ENCODE measurements around the gene PELI2. TPM values are rescaled to one million over a fixed set of nuclear protein-coding genes. Genes with fewer than 3 reads are reported as not detected.

The PELI2 gene
- total RNA-seq, 2 donors from 2014 or later = 2.0 to 3.2 TPM

DNA sequence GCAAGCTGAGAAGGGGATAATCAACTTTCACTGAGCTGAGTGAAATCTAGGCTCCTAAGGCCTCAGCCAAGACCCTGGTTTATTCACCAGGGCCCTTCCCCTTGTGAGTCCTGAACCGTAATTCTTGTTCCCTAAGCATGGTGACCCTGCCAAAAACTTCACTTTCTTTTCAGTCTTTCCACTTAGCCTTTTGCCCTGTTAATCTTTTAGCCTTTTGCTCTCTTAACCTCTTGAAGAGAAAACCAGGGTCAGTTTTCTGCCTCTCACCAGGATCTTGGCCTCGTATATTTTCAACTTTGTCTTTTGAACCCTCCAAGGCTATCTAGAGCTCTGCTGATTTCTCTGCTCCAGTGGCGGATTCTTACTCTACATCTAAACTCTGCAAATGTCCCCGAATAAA lies 191.0 kb downstream of the PELI2 start:
- H3K27ac Mint-ChIP-seq = no peak overlapping the region

DNA sequence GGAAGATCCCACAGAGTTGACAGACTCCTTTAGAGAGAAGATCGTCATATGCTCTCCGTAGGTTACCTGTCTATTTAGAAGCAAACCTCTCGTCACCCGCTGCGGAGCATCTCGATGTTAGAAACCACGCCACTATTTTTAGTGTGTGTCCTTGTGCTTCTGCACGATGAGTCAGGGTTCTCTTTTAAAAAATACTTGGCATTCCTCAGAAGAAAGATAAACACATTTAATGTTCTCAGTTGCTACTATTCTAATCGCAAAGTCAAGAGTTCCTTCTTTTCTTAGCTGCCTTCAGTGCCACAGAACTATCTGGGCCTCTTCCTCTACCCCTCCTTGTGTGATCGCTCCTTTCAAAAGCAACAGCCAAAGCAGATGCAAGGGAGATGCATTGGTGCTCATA lies 192.4 kb downstream of the PELI2 start:
- Mint-ChIP-seq H3K9me3 (peaks cover 0 to 7% of the 10 kb centered on the region in 2 donors), H3K36me3 (peaks cover 0 to 6% of the 10 kb centered on the region in 2 donors), H3K27ac (no peak overlapping the region)
- ATAC-seq = no peak
- DNase-seq (ENCODE audit: low spot score in 2 of 2) = no peak

More for the DNA sequence above, 191.0 kb downstream of the PELI2 start:
- Mint-ChIP-seq H3K36me3 (no peaks in the 10 kb centered on the region), H3K9me3 (peaks cover 0 to 4% of the 10 kb centered on the region in 2 donors)
- no peak for DNase-seq (ENCODE audit: low spot score in 2 of 2)
- ATAC-seq = no peak

DNA sequence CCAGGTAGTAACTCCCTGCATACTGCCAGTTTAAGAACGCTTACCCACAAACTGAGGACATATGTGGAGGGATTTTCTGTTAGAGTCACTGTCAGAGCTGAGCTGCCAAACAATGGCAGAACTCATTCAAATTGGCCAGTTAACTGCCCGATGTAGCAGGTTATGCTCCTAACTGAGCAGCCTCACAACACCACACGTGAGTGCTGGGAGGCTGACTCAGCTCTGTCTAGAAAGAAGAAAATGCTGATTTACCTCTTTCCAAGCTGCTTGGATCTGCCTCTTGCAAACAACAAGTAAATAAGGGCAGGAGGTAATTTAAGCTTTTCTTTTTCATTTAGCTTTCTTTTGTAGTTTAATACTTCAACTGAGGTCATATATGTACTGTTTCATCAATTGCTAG lies 195.6 kb downstream of the PELI2 start:
- DNase-seq (ENCODE audit: low spot score in 2 of 2) (no peak), ATAC-seq (no peak)
- H3K36me3 Mint-ChIP-seq = peaks cover 0 to 12% of the 10 kb centered on the region in 2 donors
- peaks cover 0 to 7% of the 10 kb centered on the region in 2 donors for H3K9me3 Mint-ChIP-seq
- no peak overlapping the region for H3K27ac Mint-ChIP-seq

DNA sequence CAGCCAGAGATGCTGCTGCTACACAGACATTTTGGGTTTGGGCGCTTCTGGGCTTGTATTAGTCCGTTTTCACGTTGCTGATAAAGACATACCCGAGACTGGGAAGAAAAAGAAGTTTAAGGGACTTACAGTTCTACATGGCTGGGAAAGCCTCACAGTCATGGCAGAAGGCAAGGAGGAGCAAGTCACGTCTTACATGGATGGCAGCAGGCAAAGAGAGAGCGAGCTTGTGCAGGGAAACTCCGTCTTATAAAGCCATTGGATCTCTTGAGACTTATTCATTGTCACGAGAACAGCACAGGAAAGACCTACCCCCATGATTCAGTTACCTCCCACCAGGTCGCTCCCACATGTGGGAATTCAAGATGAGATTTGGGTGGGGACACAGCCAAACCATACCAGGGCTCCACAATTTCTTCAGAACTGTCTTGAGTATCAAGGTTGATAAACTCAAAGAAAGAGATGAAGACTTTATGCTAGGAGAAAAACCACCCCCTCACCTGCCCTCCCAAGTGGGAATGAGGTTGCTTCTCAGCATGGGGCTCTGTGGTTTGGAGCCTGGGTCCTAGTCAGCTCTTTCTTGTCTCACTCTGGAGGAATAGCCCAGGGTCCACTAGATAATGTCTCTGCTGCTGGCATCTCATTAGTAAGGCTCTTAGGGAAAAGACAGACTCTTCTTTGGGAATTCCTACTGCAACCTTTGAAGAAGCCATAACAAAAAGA lies 200.3 kb downstream of the PELI2 start:
- Mint-ChIP-seq H3K36me3 (peaks cover 0 to 12% of the 10 kb centered on the region in 2 donors), H3K9me3 (peaks cover 3 to 8% of the 10 kb centered on the region in 2 donors), H3K27ac (no peak overlapping the region)
- ATAC-seq (no peak), DNase-seq (ENCODE audit: low spot score in 2 of 2) (no peak)

DNA sequence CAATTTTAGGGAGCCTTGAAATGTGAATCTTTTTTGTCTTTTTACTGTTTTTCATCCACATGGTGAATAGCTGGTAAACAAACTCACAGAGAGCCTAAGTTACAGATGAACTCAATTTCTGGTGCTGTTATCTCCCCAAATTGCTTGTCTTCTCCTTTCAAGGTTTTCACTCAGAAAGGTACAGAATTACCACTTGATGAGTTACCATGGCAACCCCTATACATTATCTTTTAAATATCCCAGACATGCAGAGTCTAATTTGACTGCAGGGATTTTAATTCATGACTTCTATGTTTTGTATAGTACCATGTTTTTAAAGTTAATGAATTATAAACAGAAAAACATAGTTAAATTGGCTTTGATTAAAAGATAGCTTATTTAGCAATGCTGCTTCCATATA lies 203.7 kb downstream of the PELI2 start:
- Mint-ChIP-seq H3K9me3 (peaks cover 0 to 8% of the 10 kb centered on the region in 2 donors), H3K27ac (no peak overlapping the region), H3K36me3 (peaks cover 0 to 6% of the 10 kb centered on the region in 2 donors)
- no peak for DNase-seq (ENCODE audit: low spot score in 2 of 2)
- ATAC-seq = no peak

DNA sequence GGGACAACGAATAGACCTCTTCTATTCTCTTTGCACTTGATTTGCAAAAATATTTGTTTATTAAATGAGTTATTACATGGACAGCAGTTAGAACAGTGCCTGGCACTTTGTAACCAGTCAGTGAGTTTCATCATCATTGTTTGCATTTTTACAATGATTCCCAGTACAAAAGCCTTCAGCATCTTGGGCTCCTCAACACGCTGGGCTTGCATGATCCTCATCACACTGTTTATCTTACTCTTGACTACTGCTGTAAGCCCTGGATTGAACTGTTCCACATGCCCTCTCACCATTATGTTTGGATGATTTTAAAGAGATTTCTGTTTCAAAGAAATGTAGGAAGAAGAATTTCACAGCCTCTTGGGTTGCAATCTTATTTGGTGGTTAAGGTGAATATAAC lies 204.3 kb downstream of the PELI2 start:
- peaks cover 0 to 8% of the 10 kb centered on the region in 2 donors for H3K9me3 Mint-ChIP-seq
- H3K27ac Mint-ChIP-seq = peak overlapping the region in 1 of 2 donors; percentile 36
- peaks cover 0 to 6% of the 10 kb centered on the region in 2 donors for H3K36me3 Mint-ChIP-seq
- DNase-seq (ENCODE audit: low spot score in 2 of 2) = no peak
- ATAC-seq = no peak

DNA sequence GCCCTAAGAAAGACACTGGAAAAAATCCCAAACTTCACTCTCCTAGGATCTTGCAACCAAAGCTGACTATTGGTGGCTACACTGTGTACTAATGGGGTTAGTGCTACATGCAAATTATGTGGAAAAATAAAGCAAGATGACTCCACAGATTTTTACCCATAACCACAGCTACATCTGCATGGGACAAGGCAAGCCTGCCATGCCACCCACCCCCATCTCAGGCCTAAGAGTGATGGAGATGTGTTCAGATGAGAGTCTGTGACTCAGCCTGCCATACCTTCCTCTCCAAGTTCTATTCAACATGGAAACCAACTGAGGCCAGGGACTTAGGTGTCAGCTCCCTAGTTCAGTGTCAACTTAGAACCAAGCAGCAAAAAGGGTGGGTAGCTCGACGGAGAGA lies 206.2 kb downstream of the PELI2 start:
- DNase-seq (ENCODE audit: low spot score in 2 of 2) (no peak), ATAC-seq (no peak)
- no peaks in the 10 kb centered on the region for H3K36me3 Mint-ChIP-seq
- no peak overlapping the region for H3K27ac Mint-ChIP-seq
- H3K9me3 Mint-ChIP-seq = peaks cover 0 to 8% of the 10 kb centered on the region in 2 donors

DNA sequence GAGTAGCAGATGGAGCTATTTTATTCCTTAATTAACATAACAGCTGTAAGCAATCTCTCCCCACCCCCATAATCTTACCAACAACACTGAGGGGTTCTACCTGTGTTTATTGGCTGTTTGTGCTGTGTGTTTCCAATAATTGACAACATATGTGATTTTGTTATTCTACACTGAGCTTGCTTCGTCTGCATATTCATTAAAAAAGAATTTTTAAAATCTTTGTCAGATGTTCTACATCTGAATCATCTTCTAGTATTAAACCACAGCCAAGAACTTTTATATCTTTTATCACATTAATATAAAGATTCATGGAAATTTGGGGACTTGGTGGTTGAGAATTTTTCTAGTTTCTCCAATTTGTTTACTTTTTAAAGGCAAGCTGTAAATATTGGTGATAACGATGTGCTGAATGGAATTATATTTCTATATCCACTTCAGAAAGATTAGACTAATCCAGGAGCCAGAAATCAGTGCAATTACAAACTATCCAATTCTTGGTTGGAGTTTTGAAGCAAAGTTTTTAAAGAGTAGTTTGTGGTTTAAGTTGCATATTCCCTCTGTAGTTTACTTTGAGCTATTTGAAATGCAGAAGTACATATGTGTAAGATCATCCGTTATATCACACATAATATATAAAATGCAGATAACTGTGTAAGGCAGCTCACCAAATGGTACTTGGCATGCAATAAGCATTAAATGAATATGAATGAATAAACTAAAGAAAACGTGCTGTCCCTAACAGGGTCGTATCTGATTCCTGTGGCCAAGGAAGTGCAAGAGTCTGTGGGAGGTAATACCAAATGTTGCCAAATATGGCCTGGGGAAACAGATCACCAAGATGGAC lies 206.9 kb downstream of the PELI2 start:
- no peak overlapping the region for H3K27ac Mint-ChIP-seq
- no peak for DNase-seq (ENCODE audit: low spot score in 2 of 2)
- no peaks in the 10 kb centered on the region for H3K36me3 Mint-ChIP-seq
- peaks cover 0 to 1% of the 10 kb centered on the region in 2 donors for H3K9me3 Mint-ChIP-seq
- no peak for ATAC-seq

DNA sequence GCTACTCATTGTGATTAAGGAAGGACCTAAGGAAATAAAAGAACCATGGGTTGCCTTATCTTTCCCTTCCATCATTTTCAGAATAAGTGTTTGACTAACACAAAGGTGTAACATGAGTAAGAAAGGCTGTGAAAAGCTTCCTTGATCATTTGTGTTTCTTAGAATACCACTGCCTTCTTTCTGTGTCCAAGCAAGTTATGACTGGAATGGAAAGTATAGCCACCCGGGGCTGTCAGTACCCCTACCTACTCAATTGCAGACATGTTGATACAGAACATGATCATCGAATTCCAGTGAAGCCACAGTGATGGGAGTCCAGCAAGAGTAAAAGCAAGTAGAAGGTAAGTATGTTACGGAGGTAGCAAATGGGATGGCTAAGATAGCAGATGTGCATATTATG lies 209.8 kb downstream of the PELI2 start:
- H3K36me3 Mint-ChIP-seq = no peaks in the 10 kb centered on the region
- ATAC-seq (peak in 1 of 2 donors; percentile 43), DNase-seq (ENCODE audit: low spot score in 2 of 2) (no peak)
- no peaks in the 10 kb centered on the region for H3K9me3 Mint-ChIP-seq
- H3K27ac Mint-ChIP-seq = no peak overlapping the region

DNA sequence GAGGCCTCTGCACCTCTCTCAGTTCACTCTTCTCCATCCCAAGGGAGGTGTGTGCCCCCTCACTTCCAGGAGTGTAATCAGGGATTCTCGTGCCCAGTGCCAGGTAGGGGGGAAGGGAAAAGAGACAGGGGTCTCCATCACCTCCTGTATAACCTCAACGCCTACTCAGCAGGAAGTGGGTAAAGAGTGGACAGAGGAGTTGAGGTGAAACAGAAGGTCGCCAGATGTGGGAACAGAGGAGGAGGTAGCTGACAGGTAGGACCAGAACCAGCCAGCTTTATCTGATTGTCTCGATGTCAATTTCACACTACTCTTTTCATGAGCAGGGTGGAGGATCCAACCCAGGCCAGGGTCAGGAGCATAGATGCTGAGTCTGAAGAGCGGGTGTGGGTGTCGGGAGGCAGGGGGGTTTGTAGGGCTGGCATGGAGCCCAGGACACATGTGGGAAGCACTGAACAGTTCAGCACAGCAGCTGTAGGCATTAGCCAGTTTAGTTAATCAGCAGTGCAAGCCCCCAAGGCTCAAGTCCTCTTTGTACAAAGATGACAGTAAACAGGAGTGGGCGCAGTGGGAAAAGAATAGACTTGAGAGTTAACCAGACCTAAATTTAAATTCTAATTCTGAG lies 213.5 kb downstream of the PELI2 start:
- Mint-ChIP-seq H3K9me3 (no peaks in the 10 kb centered on the region), H3K36me3 (no peaks in the 10 kb centered on the region), H3K27ac (peak overlapping the region in 1 of 2 donors; percentile 84)
- DNase-seq (ENCODE audit: low spot score in 2 of 2) = no peak
- no peak for ATAC-seq

DNA sequence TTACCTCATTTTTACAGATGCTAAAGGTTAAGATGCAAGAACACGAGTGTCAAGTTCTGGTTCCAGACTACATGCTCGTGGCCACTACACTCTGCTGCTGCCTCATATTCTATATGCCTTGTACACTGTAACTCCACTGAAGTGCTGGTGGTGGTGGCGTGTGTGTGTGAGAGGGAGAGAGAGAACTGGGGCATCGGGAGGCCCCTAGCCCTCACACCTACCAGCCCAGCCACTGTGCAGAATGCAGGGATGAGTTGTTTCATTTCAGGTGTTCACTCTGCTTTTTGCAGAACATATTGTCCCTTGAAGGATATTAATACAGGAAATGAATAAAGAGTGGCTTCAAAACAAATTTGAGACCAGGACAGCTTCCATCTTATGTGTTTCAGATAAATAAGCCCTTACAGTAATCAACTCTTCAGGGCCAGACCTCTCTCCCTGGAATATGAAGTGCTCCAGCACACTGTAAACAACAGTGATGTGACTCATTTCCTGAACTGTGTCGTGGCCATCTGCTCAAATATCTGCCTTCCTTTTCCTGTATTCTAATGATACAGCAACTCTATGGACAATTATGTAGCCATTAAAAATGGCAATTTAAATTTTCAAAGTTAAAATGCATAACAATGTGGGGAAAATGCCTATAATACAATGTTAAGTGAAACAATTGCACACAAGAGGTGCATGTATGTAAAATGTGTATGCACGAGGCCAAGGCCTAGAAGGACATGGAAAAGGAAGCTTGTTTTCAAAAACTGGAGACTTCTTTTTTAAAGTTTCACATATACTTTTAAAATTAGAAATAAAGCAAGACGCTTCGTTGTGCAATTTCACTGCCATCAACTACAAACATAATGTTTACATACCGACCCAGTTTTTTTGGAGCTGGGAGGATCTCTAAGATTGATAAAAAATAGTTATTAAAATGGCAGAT lies 215.4 kb downstream of the PELI2 start:
- no peak for ATAC-seq
- H3K27ac Mint-ChIP-seq = peak overlapping the region in 1 of 2 donors; percentile 6

DNA sequence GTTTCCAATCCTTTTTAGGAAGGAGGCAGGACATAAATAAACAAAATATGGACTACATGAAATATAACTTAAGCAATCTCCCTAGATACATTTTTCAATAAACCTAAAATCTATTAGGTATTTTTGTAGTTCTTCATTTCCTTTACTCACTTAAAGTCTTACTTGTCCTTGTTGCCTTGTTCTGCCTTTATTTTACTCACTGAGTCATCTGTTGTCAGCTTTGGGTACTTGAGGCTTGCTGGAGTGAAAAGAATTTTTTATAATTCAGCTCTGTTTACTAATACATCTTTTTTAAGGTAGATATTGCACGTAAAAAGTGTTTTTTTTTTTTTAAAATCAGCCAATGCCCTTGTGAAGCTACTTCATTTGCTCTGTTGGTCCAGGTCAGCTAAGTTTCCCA lies 216.2 kb downstream of the PELI2 start:
- no peaks in the 10 kb centered on the region for H3K36me3 Mint-ChIP-seq
- no peak for ATAC-seq
- H3K27ac Mint-ChIP-seq = no peak overlapping the region
- no peak for DNase-seq (ENCODE audit: low spot score in 2 of 2)
- H3K9me3 Mint-ChIP-seq = no peaks in the 10 kb centered on the region

More for the DNA sequence above, 215.4 kb downstream of the PELI2 start:
- Mint-ChIP-seq H3K36me3 (no peaks in the 10 kb centered on the region), H3K9me3 (no peaks in the 10 kb centered on the region)
- DNase-seq (ENCODE audit: low spot score in 2 of 2) = no peak

DNA sequence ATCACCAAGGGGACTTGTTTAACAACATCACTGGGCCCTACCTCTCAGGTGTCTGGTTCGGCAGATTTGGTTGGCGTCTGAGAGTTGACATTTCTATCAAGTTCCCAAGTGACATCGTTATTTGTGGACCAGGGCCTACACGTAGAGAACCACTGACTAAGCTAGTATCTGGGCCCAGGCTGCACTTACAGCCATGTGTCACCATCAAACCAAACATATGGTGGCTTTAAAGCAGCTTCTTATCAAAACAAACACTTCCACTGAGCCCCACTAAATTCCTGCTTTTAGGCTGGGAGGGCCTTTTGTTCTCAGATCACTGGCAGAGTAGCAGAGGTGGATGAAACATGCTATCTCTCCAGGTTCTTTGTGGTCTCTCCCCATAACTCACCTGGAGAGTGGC lies 220.5 kb downstream of the PELI2 start:
- no peak for ATAC-seq

DNA sequence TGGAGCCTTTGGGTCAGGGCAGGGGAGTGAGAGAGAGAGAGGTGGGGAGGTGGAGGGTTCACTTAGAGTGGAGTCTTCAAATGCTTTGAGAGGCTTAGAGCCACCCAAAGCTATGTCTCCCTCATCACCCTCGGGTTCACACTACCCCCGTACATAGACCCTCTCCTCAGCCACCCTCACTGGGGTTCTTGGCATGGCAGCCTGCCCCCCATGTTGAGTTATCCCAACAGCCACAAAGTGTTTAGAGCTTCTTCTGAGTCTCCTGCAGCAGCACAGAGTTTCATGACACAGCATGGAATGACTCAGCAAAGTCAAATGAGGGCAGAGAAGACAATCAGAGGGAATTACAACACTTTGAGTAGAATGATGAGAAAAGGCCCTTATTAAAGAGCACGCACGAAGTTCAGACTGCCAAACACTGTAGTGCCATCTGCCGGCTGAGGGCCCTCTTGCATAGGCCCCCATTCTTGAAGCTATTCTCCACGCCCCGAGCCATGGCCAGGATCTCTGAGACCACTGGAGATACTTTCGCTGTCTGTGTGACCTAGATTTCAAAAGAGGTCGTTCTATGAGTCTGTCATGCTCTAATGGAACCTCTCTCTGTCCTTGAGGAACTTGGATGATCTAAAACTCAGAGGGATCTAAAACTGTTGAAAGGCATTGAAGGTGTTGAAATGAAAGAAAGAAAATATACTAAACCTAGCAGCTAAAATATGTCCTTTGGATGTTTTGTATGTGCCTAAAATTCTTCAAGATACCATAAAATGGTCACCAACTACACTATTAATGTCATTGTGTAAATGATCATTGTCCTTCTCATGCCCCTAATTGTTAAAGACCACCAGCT lies 221.9 kb downstream of the PELI2 start:
- H3K36me3 Mint-ChIP-seq = no peaks in the 10 kb centered on the region
- no peaks in the 10 kb centered on the region for H3K9me3 Mint-ChIP-seq
- DNase-seq (ENCODE audit: low spot score in 2 of 2) (peak in 1 of 2 donors; percentile 49), ATAC-seq (peak; percentile 49 to 80)
- no peak overlapping the region for H3K27ac Mint-ChIP-seq

More for the DNA sequence above, 220.5 kb downstream of the PELI2 start:
- Mint-ChIP-seq H3K36me3 (no peaks in the 10 kb centered on the region), H3K9me3 (no peaks in the 10 kb centered on the region), H3K27ac (no peak overlapping the region)
- DNase-seq (ENCODE audit: low spot score in 2 of 2) = no peak

DNA sequence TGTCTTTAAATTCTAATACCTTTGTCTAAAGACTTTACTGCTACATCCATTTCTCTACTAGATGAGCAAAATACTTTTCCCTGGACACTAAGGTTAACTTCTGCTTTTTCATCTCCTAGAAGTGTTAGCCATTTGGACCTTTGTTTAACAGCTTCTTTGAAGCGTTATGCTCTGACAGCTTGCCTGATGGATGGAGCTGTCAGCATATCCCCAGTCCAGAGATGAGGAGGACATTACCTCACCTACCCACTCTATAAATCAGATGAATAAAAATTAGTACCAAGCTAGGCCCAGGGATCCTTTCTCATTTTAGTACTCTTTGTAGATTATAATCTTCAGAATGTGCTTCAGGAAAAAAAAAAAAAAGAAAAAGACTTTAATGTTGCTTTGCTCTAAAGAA lies 222.7 kb downstream of the PELI2 start:
- Mint-ChIP-seq H3K36me3 (no peaks in the 10 kb centered on the region), H3K9me3 (no peaks in the 10 kb centered on the region), H3K27ac (no peak overlapping the region)
- no peak for DNase-seq (ENCODE audit: low spot score in 2 of 2)
- ATAC-seq = no peak
